GM21423 (cell line): Measurements from ENCODE around the gene RFTN2.
"Not testable (repeated sequence)": the region's sequence is repeated elsewhere in the genome, so short reads cannot be mapped to it uniquely, and the experiment has no call there.

Experiments used
- ATAC-seq: cut with Tn5 transposase; IDR thresholded peaks from one replicate; pipeline ENCODE4 v1.9.1; 2021; ENCODE audit warnings: mild to moderate bottlenecking, moderate library complexity; ENCODE audit not compliant: unreplicated experiment

The RFTN2 gene

DNA sequence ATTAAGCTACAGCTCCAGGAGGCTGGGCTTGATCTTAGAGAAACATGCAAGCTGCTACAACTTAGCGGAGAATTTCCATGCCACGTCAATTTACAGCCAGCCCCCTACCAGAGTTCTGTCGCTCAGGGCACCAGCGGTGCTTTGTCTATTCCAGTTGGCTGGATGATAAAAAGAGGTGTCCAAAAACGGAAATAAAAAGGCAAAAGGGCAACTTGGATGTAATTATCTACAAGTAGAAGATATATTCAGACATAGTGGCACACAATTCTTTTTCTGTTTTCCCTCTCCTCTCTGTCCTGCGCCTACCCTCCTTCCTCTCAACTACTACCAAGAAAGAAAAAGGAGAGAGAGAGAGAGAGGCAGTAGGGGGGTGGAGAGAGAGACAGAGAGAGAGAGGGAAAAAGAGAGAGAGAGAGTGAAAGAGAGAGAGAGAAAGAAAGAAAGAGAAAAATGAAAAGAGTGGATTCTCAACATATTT is 363 bp upstream of the RFTN2 start:
- no peak for ATAC-seq

DNA sequence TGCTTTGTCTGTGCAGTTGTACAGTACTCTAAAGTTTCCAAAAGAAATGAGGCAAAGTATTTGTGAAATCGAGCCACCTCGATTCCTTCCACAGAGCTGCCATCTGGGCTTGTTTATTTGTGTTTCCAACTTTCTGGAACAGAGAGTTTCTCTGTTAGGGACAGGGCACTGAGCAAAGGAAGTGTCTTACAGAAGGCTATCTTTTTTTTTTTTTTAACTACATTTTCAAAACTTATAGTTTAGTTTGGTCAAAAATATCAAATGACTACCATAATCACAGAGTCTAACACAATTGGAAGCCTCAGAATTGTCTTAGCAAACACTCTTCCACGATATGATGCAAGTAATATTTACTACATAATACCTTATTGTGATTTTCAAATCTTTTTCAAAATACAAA is 796 bp downstream of the RFTN2 start:
- no peak for ATAC-seq

DNA sequence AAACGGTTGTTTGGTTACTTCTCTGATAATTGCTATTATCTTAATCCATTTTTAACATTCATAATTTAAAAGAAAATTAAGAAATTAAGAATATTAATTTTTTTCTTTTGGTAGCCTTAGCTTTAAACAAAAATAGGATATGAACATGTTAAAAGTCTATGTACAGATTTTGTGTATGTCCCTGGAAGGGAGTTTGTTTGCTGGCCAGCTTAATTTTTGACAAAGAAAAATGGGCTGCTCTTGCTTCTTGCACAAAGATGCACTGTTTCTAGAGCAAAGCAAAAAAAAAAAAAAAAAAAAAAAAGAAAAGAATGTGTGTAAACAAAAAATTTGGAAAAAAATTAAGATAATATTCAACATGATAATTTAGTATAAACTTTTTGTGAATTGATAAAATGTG is 1.3 kb downstream of the RFTN2 start:
- no peak for ATAC-seq

DNA sequence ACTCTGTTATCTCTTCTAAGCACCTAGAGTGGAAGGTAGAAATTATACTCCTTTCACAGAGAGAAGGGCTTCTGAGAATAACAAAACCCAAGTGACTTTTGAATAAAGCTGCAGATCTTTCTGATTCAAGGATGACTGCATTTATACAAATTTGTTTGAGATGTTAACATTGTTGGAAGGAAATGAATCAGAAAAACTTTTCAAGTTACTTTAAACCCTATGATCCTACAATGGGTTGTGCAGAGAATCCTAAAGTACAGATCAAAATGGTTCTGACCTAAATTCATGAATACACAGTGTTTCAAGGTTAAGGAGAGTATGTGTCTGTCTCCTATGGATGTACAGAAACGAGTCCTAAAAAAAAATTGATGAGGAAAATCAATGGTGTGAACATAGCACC is 1.8 kb downstream of the RFTN2 start:
- no peak for ATAC-seq

DNA sequence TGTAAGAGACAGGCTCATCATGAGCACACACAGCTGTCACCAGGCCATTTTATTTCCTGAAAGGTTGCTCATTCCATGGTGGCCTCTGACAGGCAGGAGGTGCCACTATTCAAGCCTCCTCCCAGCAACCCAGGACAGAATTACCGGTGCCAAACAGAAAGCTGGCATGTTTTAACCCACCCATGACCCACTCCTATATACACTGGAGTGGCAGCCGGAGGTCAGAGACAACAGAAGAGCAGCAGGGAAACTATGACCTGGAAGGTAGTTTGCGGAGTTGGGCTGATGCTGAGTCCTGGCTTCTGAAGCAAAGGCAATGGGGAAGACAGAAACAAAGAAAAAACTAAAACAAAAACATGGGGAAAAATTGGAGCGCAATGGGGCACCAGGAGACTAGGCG is 2.3 kb downstream of the RFTN2 start:
- no peak for ATAC-seq

DNA sequence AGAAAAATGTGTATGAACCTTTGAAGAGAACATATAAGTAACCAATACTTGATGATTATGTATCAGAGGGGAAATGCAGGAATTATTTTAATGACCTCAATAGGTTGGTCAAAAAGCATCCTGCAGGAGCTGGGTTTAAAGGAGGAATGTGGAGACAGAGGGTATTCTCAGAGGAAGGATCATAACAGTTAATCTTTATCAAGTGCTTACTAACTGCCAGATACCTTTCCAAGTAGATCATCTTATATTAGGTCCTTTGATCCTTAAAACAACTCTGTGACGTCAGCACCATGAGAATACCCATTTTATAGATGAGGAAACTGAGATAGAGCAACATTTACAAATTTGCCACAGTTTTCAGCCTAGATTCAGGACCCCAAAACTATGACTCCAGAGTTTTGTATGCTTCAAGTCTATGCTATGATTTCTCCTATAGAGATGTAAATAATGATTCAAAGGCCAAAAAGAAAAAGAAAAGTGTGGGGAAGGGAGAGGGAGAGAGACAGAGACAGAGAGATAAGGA is 3.0 kb downstream of the RFTN2 start:
- ATAC-seq = no peak

DNA sequence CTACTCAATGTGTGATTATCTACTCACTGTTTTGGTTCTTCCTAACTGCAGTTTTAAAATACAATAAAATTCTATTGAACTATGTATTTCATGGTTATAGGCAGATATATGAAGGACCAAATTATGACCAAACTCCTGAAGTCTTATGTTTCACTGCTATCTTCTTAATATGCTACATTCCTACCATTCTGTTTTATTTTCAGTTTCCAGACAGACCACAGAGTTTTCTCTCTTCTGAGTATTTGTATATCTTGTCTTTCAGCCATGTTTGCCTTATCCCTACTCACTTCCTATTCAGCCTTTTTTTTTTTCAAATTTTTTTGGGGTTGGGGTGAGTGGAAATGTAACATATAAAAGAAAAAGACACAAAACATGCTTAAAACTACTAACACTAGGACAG is 6.3 kb downstream of the RFTN2 start:
- ATAC-seq = no peak

DNA sequence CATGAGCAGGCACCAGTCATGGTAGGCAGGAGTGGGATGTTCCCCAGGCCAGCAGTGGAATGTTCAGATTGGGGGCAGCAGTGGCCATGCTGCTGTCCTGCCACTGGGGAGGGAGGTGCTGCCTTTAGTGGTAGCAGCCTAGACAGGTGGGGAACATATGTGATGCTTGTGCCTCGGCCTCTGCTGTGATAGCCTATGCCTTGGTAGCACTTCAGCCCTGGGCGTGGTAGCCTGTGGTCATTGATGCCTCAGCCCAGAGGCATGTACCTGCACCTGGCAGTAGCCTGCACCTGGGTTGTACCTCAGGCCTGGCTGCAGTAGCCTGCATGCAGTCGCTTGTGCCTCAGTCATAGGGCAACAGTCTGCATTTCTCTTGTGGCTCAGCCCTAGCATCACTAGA is 7.1 kb downstream of the RFTN2 start:
- ATAC-seq = no peak

DNA sequence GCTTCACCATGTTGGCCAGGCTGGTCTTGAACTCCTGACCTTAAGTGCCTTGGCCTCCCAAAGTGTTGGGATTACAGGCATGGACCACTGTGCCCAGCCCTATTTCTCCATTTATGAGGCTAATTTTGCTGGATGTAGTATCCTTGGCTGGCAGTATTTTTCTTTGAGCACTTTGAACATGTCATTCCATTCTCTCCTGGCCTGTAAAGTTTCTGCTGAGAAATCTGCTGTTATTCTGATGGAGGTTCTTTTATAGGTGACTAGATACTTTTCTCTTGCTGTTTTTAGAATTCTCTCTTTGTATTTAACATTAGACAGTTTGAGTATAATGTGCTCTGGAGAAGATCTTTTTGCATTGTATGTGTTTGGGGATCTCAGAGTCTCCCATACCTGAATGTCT is 9.1 kb downstream of the RFTN2 start:
- ATAC-seq = no peak

DNA sequence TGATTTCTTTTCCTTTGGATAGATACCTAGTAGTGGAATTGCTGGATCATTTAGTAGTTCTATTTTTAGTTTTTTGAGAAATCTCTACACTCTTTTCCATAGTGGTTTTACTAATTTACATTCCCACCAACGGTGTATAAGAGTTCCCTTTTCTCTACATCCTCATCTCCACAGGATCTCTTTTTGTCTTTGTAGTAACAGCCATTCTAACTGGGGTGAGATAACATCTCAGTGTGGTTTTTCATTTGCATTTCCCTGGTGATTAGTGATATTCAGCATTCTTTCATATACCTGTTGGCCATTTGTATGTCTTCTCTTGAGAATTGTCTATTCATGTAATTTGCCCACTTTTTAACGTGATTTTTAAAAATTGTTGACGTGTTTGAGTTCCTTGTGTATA is 13.8 kb downstream of the RFTN2 start:
- ATAC-seq = no peak

DNA sequence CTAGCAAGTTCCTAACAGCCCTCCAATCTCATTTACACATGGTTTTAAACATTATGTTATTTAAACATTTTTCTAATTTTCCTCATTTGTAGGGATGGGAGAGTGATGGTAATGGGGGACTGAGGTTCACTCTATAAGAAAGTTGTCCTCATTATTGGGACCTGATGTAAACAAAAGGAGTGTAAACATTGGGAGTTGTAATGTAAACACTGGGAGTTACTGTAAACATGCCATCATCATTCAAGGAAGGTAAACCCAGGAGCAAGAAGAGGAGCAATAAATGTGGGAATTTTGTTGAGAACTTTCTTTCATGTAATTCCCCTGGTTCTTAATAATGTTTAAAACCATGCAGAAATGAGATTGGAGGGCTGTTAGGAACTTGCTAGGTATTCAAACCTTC is 17.8 kb downstream of the RFTN2 start:
- ATAC-seq = no peak

DNA sequence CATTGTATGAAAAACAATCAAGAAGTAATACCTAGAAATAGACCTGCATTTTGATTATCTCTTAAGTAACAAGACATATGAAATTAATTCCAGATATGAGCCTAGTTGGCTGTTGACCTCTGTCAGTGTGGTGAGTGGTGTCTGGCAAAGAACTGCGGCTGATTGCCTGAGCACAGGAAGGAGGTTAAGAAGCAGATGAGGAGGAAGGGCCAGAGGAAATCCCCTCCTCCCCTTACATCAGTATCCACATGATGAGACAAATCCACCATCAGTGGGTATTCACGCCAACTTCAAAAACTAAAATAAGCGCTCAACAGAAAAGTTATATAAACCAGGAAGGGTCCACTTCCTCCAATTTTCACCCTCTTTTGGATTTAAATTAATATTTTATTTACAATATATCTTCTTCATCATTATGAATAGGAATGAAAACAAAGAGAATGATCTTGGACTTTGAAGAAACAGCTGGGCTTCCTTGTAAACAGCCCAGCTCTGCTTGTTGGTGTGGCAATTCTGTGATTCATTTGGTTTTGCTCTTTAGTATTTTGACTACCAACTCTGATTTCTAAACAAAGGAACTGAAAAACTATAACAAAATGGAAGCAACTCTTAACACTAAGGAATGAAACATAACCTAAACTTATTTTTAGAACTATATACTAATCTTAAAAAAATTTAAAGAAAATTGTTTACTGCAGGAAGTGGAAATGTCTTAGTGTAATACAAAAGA is 27.3 kb downstream of the RFTN2 start:
- no peak for ATAC-seq

DNA sequence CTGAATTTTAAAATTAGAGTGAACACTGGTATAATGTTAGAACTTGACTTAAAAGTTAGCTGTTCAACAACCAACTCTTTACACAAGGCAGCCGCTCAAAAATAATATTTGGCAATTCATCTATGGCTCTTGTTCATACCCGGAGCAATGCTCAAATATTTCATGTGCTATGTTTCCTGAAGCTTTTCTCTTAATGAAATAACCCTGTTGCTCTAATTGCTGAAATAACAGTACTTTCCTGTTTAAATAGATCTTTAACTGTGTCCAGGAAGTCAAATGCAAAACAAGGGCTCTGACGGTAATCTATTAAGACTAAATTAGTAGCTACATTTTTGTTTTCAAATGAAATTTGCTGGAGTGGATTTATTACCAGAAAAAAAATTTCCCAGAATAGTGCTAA is 33.7 kb downstream of the RFTN2 start:
- ATAC-seq = no peak

DNA sequence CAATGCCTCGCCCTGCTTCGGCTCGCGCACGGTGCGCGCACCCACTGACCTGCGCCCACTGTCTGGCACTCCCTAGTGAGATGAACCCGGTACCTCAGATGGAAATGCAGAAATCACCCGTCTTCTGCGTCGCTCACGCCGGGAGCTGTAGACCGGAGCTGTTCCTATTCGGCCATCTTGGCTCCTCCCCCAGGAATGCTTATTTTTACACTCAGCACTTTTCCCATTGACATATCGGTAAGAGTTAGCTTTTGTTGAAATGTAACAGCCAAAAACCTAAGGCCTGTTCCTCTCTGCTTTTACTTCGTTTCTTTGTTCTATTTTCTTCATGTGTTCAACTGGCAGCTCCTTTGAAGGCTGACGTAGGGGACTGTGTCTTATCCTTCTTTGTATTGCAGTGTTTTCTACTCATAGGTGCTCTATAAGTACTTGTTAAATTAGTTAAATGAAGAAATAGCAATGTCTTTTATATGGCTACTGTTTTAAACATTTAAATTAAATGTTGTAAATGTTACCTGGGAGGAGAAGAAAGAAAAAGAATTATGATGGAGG is 34.7 kb downstream of the RFTN2 start:
- ATAC-seq = not testable (repeated sequence)

DNA sequence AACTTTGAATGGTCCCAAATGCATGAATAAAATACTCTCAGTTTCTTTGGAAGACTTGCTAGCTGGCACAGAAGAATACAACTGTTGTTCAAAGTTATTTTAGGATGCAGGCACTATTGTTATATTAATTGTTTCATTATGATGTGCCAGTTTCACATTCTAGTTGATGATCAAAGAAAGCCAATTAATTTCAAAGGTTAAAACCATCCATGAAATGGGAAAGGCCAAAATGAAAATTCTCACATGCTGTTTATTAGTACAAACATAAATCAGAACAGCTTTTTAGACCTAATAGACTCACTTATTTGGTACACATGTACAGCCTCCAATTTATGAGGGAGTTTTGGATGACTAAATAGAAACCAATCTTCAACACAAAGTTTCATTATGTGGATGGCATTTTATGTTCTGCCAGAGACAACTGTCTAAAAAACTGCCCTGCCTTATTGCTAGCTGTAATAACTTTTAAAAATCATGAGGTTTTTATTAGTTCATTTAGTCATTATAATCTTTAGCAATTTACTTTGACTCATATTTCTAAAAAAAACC is 42.2 kb downstream of the RFTN2 start:
- no peak for ATAC-seq

DNA sequence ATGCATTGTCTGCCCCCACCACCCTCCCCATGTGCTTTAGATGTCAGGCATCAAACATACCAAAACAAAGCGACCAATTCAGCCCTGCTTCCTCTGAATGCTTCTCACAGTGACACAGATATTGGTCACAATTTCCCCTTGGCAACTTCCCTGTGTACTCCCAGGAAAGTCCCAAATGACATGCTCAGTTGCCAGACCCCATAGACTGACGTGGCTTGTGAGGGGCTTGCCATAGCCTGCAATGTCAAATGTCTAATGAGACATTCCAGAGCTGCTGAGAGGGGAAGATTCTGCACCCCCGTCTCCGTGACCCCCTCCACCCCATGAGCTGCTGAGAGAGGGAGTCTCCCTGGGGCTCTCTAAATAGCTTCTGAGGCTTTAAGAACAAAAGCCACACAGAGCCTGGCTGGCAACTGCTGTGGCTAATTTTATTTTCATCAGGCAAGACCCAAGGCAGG is 47.3 kb downstream of the RFTN2 start:
- ATAC-seq = peak; percentile 52

DNA sequence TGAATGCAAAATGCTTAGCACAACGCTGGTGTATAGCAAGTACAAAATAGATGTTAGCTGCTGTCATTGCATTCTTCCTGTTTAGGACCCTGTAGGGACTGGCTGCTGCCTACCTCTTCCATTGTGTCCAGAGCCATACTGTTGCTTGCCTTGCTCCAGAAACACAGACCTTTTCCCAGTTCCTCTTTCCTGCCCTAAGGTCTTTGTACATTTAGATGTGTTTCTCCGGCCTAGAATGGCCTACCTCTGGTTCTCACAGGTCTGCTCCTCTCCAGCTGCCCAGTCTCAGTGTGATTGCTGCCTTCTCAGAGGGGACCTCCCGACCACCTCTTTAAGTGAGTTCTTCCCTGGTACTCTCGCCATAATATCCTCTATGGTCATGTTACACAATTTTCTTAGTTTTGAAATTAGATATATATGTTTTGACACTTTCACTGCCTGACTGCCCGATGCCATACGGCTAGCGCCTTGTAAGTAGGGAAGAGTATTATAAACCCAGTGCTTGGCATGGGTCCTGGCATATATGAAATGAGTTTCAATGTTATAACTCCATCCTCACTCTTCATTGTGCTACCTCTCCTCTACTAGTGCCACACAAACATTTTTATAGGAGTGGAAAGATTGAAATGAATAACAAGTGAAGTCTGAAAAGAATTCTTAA is 48.3 kb downstream of the RFTN2 start:
- no peak for ATAC-seq

DNA sequence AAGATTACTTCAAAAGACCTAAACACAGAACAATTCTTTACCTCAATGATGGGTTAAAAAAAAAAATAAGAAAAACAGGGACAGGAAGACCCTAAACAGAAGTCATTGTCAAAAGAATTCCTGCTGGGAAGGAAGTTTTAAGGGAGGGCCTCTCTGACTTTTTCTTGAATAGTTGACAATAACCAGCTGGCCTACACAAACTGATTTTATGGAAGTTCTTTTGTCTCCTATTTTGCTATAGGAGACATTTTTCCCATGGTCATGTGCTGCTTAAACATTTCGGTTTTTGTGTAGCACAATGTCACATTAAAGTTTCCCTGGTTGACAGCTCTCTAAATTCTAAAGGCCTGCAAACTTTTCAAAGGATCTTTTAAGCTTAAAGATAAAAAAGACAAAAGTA is 55.3 kb downstream of the RFTN2 start:
- no peak for ATAC-seq

DNA sequence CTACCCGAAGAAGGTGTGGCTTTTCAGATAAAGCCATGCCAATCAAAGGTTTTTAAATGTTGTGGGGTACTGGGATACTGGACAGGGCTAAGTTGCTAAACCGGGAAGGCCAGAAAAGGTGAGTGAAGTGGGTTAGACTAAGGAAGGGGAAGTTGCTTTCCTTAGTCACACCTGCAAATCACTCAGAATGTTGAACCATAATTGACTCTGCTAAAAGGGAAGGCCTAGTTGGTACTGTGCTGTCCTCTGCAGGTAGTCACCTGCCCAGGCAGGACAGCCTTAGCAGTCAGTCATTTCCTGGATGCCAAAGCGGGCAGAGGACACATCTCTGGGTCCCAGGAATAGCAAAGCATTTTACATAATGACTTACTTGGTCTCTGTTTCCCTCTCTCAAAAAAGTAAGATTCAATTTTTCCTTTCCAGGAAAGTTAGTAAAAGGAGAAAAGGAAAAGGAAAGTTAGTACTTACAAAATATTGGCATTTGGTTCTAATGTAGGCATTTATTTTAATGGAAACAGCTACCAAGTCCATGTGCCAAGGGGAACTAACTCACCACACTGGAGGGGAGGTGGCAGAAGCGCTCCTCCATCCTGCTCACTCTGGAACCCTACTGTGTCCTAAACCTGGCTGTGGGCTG is 60.3 kb downstream of the RFTN2 start:
- peak; percentile 51 for ATAC-seq

DNA sequence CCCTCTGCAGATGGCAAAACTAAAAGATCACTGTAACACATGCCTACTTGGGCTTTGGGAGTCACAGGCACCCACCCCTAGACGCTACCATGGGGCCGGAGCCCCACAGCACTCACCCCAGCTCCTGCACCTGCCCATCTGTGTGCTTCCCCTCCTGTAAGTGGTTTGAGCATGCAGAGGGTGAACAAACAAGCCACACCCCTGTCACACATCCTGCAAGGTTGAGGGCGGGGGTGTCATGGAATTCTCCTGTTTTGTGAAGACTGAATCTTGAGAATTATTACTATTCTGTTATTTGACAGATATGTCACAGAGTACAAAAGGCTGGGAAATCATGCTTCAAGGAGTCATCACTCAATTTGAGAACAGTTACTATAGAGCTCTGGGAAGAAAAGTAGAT is 60.9 kb downstream of the RFTN2 start:
- no peak for ATAC-seq

DNA sequence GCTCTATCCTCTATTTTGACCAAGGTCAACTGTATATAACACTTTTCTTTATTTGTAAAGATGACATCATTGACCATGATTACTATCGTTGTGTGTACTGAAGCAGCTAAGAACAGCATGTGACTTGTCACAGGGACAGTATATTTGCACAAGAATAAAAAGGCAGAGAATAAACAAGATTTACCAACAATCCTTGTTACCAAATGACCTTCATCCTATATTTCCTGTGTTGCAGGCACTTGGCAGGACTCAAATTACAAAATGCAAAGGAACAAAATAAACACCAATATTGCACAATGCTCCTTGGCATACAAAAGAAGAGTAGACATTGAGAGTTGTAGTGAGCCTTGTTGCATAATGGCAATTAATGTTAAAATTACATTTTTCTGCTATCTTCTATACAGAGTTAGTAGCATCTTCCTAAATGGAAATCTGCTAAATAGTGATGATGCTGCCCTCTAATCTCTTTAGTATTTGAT is 61.8 kb downstream of the RFTN2 start:
- ATAC-seq = no peak
